ENCODE data around the gene ERFE.

GRCh38 chr2:238144262-238144661 is 14.5 kb upstream of the ERFE start:
- TF ChIP-seq CTCF (IDR thresholded peaks at IDR 0.05; ENCODE audit: extremely low read depth in 1 of 2, insufficient read depth in 1 of 2, low read depth in 1 of 2, low read length in 2 of 2) (no peak), POLR2A (IDR thresholded peaks at IDR 0.05; ENCODE audit: low read depth, low read length) (no peak)

All from endothelial cell of umbilical vein (primary cell).